Stimulated activated CD8-positive, alpha-beta memory T cell treated with anti-CD3 and anti-CD28 coated beads, Interleukin-15, amount 100 ng/mL, for 48 hours (primary cell): ENCODE data around the gene LSM12.
A peak's percentile ranks its signal among the peaks of the same experiment; 100 is the strongest.
"Not testable (repeated sequence)": the region's sequence is repeated elsewhere in the genome, so short reads cannot be mapped to it uniquely, and the experiment has no call there.

Source experiments
- DNase-seq, 2 donors: peaks; one replicate each; pipeline ENCODE4 v3.0.0-alpha.2; 2020; ENCODE audit warnings: low read depth in 2 of 2

LSM12 gene

GRCh38 chr17:44076716-44077594 lies 10.5 kb upstream of the LSM12 start:
- no peak for DNase-seq

- no peak for DNase-seq
These were observed 9.3 kb upstream of the LSM12 start for GRCh38 chr17:44075598-44076293.

GRCh38 chr17:44074911-44075285 lies 8.4 kb upstream of the LSM12 start:
- no peak for DNase-seq

GRCh38 chr17:44074231-44074910 lies 7.9 kb upstream of the LSM12 start:
- no peak for DNase-seq

GRCh38 chr17:44071772-44072171 lies 5.3 kb upstream of the LSM12 start:
- no peak for DNase-seq

GRCh38 chr17:44071198-44071520 lies 4.7 kb upstream of the LSM12 start:
- no peak for DNase-seq

- peak; percentile 85 to 86 for DNase-seq
These were observed 4.2 kb upstream of the LSM12 start, which contains the start of gene G6PC3 for GRCh38 chr17:44070455-44071197. G6PC3 (plus strand) TSS chr17:44070735; CDS start chr17:44070966, 231 bp downstream.

GRCh38 chr17:44069974-44070454 lies 3.5 kb upstream of the LSM12 start:
- DNase-seq = no peak

GRCh38 chr17:44067545-44067940 lies 1.1 kb upstream of the LSM12 start:
- no peak for DNase-seq

- DNase-seq = no peak
These were observed 735 bp downstream of the LSM12 start for GRCh38 chr17:44065668-44066203.

- no peak for DNase-seq
These were observed 2.5 kb downstream of the LSM12 start for GRCh38 chr17:44063704-44064639.

GRCh38 chr17:44062871-44063270 lies 3.6 kb downstream of the LSM12 start:
- no peak for DNase-seq

GRCh38 chr17:44061446-44061845 lies 5.0 kb downstream of the LSM12 start:
- DNase-seq = no peak

- no peak for DNase-seq
These were observed 7.2 kb downstream of the LSM12 start for GRCh38 chr17:44059101-44059892.

GRCh38 chr17:44053125-44053872 lies 13.2 kb downstream of the LSM12 start:
- no peak for DNase-seq

GRCh38 chr17:44049294-44050060 lies 17.0 kb downstream of the LSM12 start:
- no peak for DNase-seq

GRCh38 chr17:44046893-44047292 lies 19.6 kb downstream of the LSM12 start:
- DNase-seq = not testable (repeated sequence)

- DNase-seq = no peak
These were observed 21.0 kb downstream of the LSM12 start for GRCh38 chr17:44045486-44045885.
